HG02763 (cell line): ENCODE results near the gene ACKR4.
"Not testable (repeated sequence)": the region's sequence is repeated elsewhere in the genome, so short reads cannot be mapped to it uniquely, and the experiment has no call there.

ENCODE experiments used
- ATAC-seq: cut with Tn5 transposase; IDR thresholded peaks from one replicate; pipeline ENCODE4 v1.9.1; 2021; ENCODE audit warnings: mild to moderate bottlenecking, moderate library complexity; ENCODE audit not compliant: unreplicated experiment

ACKR4 gene

GRCh38 chr3:132596816-132597433, at the start of gene ACKR4:
Gene ACKR4, plus strand, starts transcription at chr3:132597270. Its CDS starts 3,128 bp downstream, at chr3:132600398.
- ATAC-seq: no peak

GRCh38 chr3:132549169-132549568, 47.9 kb upstream of the ACKR4 start:
- no peak for ATAC-seq

- peak; percentile 85 for ATAC-seq
Observed at GRCh38 chr3:132549890-132550578, 47.0 kb upstream of the ACKR4 start.

GRCh38 chr3:132550579-132551305, 46.3 kb upstream of the ACKR4 start:
- ATAC-seq: no peak

- no peak for ATAC-seq
Observed at GRCh38 chr3:132553826-132554225, 43.2 kb upstream of the ACKR4 start.

GRCh38 chr3:132554437-132554836, 42.6 kb upstream of the ACKR4 start:
- ATAC-seq: no peak

- ATAC-seq: no peak
Observed at GRCh38 chr3:132555306-132556035, 41.6 kb upstream of the ACKR4 start.

GRCh38 chr3:132556036-132556386, 41.1 kb upstream of the ACKR4 start:
- not testable (repeated sequence) for ATAC-seq

- no peak for ATAC-seq
Observed at GRCh38 chr3:132556508-132557159, 40.4 kb upstream of the ACKR4 start.

- no peak for ATAC-seq
Observed at GRCh38 chr3:132561003-132561402, 36.1 kb upstream of the ACKR4 start.

- no peak for ATAC-seq
Observed at GRCh38 chr3:132563420-132564069, 33.5 kb upstream of the ACKR4 start.

- ATAC-seq: no peak
Observed at GRCh38 chr3:132564070-132564465, 33.0 kb upstream of the ACKR4 start.

GRCh38 chr3:132568422-132568821, 28.6 kb upstream of the ACKR4 start:
- no peak for ATAC-seq

- ATAC-seq: no peak
Observed at GRCh38 chr3:132569153-132569552, 27.9 kb upstream of the ACKR4 start.

- ATAC-seq: no peak
Observed at GRCh38 chr3:132569580-132569979, 27.5 kb upstream of the ACKR4 start.

- ATAC-seq: no peak
Observed at GRCh38 chr3:132570016-132570415, 27.1 kb upstream of the ACKR4 start.

GRCh38 chr3:132573797-132574211, 23.3 kb upstream of the ACKR4 start:
- ATAC-seq: no peak

GRCh38 chr3:132587401-132587800, 9.7 kb upstream of the ACKR4 start:
- no peak for ATAC-seq

GRCh38 chr3:132592216-132592615, 4.9 kb upstream of the ACKR4 start:
- ATAC-seq: no peak

GRCh38 chr3:132593241-132593946, 3.7 kb upstream of the ACKR4 start:
- ATAC-seq: no peak
